Esophagus mucosa (tissue), 1 donor: Measurements from ENCODE around the gene MFRP. TPM values are rescaled to one million over a fixed set of nuclear protein-coding genes. Genes with fewer than 3 reads are reported as not detected.

Experiments used
- ATAC-seq: fragments of 200-7000 bp; cut with Tn5 transposase; one replicate; pipeline ENCODE4 v1.9.1; 2020
- total RNA-seq: library from RNA; stranded (reverse); gene quantifications from one replicate; pipeline ENCODE4 v1.2.4, GENCODE V29; 2023
- donor health status: DM: yes; HTN: yes; CAD: no.

Gene MFRP
- total RNA-seq, 1 donor from 2014 or later: not detected

- ATAC-seq: peak; percentile 53
These were observed 28.8 kb downstream of the MFRP start for GRCh38 chr11:119317592-119318239.

- ATAC-seq: peak; percentile 13
These were observed 29.5 kb downstream of the MFRP start, which contains the start of gene MCAM for GRCh38 chr11:119316729-119317591. Gene MCAM, minus strand, starts transcription at chr11:119317130. Its CDS starts 29 bp downstream, at chr11:119317101.

GRCh38 chr11:119316016-119316728 is 30.3 kb downstream of the MFRP start:
- no peak for ATAC-seq

GRCh38 chr11:119315131-119316015 is 31.1 kb downstream of the MFRP start:
- ATAC-seq: peak; percentile 4

- no peak for ATAC-seq
These were observed 31.8 kb downstream of the MFRP start for GRCh38 chr11:119314726-119315125.

- ATAC-seq: peak; percentile 86
These were observed 35.8 kb downstream of the MFRP start for GRCh38 chr11:119310682-119311052.

GRCh38 chr11:119309953-119310681 is 36.4 kb downstream of the MFRP start:
- ATAC-seq: no peak

- no peak for ATAC-seq
These were observed 37.1 kb downstream of the MFRP start for GRCh38 chr11:119309411-119309810.

GRCh38 chr11:119307974-119308373 is 38.5 kb downstream of the MFRP start:
- no peak for ATAC-seq

- no peak for ATAC-seq
These were observed 39.3 kb downstream of the MFRP start for GRCh38 chr11:119307219-119307618.

- ATAC-seq: no peak
These were observed 40.1 kb downstream of the MFRP start for GRCh38 chr11:119306373-119306890.

- no peak for ATAC-seq
These were observed 40.7 kb downstream of the MFRP start for GRCh38 chr11:119305556-119306372.

- no peak for ATAC-seq
These were observed 43.2 kb downstream of the MFRP start for GRCh38 chr11:119303227-119303718.

GRCh38 chr11:119300198-119300964 is 46.1 kb downstream of the MFRP start:
- ATAC-seq: no peak

GRCh38 chr11:119299416-119299815 is 47.1 kb downstream of the MFRP start:
- no peak for ATAC-seq

- no peak for ATAC-seq
These were observed 47.8 kb downstream of the MFRP start for GRCh38 chr11:119298726-119299125.

- no peak for ATAC-seq
These were observed 48.6 kb downstream of the MFRP start for GRCh38 chr11:119297938-119298337.

- peak; percentile 32 for ATAC-seq
These were observed 51.3 kb downstream of the MFRP start for GRCh38 chr11:119295178-119295577.

GRCh38 chr11:119293461-119293860 is 53.0 kb downstream of the MFRP start:
- ATAC-seq: no peak
